Panc1 (cell line): ENCODE data around the gene GJB1. TPM values are rescaled to one million over a fixed set of nuclear protein-coding genes. Genes with fewer than 3 reads are reported as not detected.

ENCODE experiments used
- ATAC-seq: fragments of 200-7000 bp; cut with Tn5 transposase; 2 replicates; pipeline ENCODE4 v1.9.1; 2020; ENCODE audit warnings: mild to moderate bottlenecking, moderate library complexity
- BruUV-seq: library from RNA; stranded (reverse); fragments of 400-500 nt; replicated peaks from 2 replicates; lab custom pipeline; 2021; lab: Mats Ljungman, UMichigan
- CTCF ChIA-PET: fragments of 300-600 bp; sonication (Branson Sonifier 250); formaldehyde crosslinking; loops from one replicate; lab custom pipeline; 2022; ENCODE audit warnings: antibody characterized with exemption; lab: Charles Lee
- POLR2A ChIA-PET: fragments of 300-600 bp; sonication (Branson Sonifier 250); formaldehyde crosslinking; loops from one replicate; lab custom pipeline; 2022; ENCODE audit warnings: antibody characterized with exemption; lab: Charles Lee
- DNase-seq: peaks from one replicate; pipeline ENCODE4 v3.0.0-alpha.2; 2010; ENCODE audit warnings: low read depth, low spot score
- H3K27ac ChIP-seq: 2 replicates; pipeline ENCODE4 v1.5.1; 2011; ENCODE audit warnings: mild to moderate bottlenecking, low read length, inconsistent platforms
- H3K27me3 ChIP-seq: fragments of 200-500 bp; sonication (Bioruptor generic); 2 replicates; pipeline ENCODE4 v1.6.0; 2014; ENCODE audit warnings: low read length, inconsistent platforms; ENCODE audit not compliant: control insufficient read depth, insufficient read depth
- H3K36me3 ChIP-seq: fragments of 200-500 bp; sonication (Bioruptor generic); 2 replicates; pipeline ENCODE4 v1.5.1; 2014; ENCODE audit warnings: inconsistent platforms, mild to moderate bottlenecking, low read length, moderate library complexity; ENCODE audit not compliant: control insufficient read depth, insufficient read depth
- H3K4me1 ChIP-seq: 2 replicates; pipeline ENCODE4 v1.5.1; 2011; ENCODE audit warnings: inconsistent platforms, mild to moderate bottlenecking, low read length, moderate library complexity; ENCODE audit not compliant: control insufficient read depth, insufficient read depth
- H3K4me3 ChIP-seq, 2 experiments: 2 replicates each; pipeline ENCODE4 v1.5.1; 2011 to 2012; ENCODE audit warnings: low read depth in 2 of 2, low read length in 2 of 2, mild to moderate bottlenecking in 2 of 2, inconsistent platforms in 1 of 2, moderate library complexity in 1 of 2
- H3K9me3 ChIP-seq: fragments of 200-500 bp; sonication (Bioruptor generic); 2 replicates; pipeline ENCODE4 v1.5.1; 2014; ENCODE audit warnings: low read depth, mild to moderate bottlenecking, inconsistent platforms, low read length, moderate library complexity; ENCODE audit not compliant: control insufficient read depth, insufficient read depth
- POLR2AphosphoS5 ChIP-seq: IDR thresholded peaks from 2 replicates; pipeline ENCODE4 v1.6.1; 2012; ENCODE audit warnings: mild to moderate bottlenecking, low read depth, low read length, moderate library complexity
- SIN3A ChIP-seq: IDR thresholded peaks from 2 replicates; pipeline ENCODE4 v1.6.1; 2012; ENCODE audit warnings: low read depth, mild to moderate bottlenecking, low read length, moderate library complexity, borderline replicate concordance; ENCODE audit not compliant: insufficient read depth
- TCF7L2 ChIP-seq: IDR thresholded peaks from 2 replicates; pipeline ENCODE4 v1.6.1; 2011; ENCODE audit warnings: mild to moderate bottlenecking, low read depth, low read length, inconsistent platforms
- in situ Hi-C: cut with HindIII; loops from 2 replicates; pipeline ENCODE4 v1.10.0; 2016; ENCODE audit warnings: low sequenced_read_pairs, low pct_unique_long_range_greater_than_20kb
- intact Hi-C: fragments of 100-400 bp; cut with micrococcal nuclease; formaldehyde crosslinking; loops from one replicate; pipeline ENCODE4 v1.10.0; 2022; ENCODE audit not compliant: unreplicated experiment
- total RNA-seq: library from RNA; stranded (reverse); gene quantifications from one replicate; pipeline ENCODE4 v1.2.1, GENCODE V29; 2021; ENCODE audit not compliant: unreplicated experiment
- TF ChIP-seq, protein P1 (sequence below), 2 experiments: IDR thresholded peaks; 2 replicates each; pipeline ENCODE4 v1.6.1; 2011 to 2012; ENCODE audit warnings: low read depth in 2 of 2, control low read depth in 1 of 2, low read length in 1 of 2, mild to moderate bottlenecking in 1 of 2, moderate library complexity in 1 of 2; ENCODE audit not compliant: insufficient read depth in 1 of 2
- TF ChIP-seq, protein P2 (sequence below): fragments of 450-650 bp; IDR thresholded peaks from 2 replicates; pipeline ENCODE4 v1.5.1; 2017; ENCODE audit warnings: mild to moderate bottlenecking

GJB1 gene
- total RNA-seq, 1 experiment from 2014 or later, result 0.28 TPM

DNA sequence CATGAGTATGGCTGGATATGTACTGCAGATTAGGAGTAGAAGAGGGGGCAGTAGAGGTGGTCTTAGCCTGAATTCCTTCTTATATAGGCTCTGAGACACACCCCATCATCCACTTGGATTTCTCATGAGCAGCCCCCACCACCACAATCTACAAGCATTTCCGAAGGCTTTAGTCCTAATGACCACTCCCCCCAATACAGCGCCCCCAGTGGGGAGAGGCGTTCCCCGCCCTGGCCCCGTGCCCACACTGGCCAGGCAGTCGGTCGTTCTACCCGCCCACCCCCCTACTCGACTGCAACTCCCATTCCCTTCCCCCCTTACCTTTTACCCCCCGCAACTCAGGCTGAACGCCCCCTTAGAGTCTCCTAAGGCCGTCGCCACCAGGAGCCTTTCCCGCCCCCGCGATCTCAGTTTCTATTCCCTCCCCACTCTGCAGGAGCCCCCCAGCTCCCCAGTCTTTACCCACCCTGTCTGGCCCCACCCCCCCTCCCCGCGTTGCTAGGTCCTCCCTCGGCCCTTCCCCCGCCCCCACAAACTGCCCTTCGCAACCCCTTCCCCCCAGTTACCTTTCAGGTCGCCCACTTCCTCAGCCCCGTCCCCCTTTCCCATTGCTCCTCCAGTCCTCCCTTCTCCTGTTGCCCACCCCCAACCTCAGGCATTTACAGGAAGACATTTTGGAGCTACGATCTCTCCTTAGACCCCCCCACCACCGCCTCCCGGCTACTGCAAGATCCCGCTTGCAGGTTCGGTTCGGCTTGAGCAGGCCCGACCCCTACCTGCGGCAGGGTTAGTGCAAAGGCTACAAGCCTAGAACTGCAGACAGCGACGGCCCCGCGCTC, 30.4 kb downstream of the GJB1 start:
- Histone ChIP-seq H3K4me1 (peaks cover 20% of the 10 kb centered on the region), H3K27me3 (no peaks in the 10 kb centered on the region), H3K36me3 (no peaks in the 10 kb centered on the region), H3K9me3 (no peaks in the 10 kb centered on the region), H3K27ac (peak overlapping the region; percentile 82), H3K4me3 (peak overlapping the region; percentile 79 to 84)
- CTCF ChIA-PET, result interaction anchor here (0.8 kb wide), 1 partner anchor 109 kb away, joined by 8 read pairs; the partner anchor contains the start of gene NLGN3
- intact Hi-C loops, result no loop called here
- BruUV-seq, result no TSS peak
- DNase-seq, result no peak
- no peak; the same call in 1 of the 2 replicates for ATAC-seq
- in situ Hi-C loops, result no loop called here
- TF ChIP-seq POLR2AphosphoS5, result no peak
- TF ChIP-seq, protein P1, sequence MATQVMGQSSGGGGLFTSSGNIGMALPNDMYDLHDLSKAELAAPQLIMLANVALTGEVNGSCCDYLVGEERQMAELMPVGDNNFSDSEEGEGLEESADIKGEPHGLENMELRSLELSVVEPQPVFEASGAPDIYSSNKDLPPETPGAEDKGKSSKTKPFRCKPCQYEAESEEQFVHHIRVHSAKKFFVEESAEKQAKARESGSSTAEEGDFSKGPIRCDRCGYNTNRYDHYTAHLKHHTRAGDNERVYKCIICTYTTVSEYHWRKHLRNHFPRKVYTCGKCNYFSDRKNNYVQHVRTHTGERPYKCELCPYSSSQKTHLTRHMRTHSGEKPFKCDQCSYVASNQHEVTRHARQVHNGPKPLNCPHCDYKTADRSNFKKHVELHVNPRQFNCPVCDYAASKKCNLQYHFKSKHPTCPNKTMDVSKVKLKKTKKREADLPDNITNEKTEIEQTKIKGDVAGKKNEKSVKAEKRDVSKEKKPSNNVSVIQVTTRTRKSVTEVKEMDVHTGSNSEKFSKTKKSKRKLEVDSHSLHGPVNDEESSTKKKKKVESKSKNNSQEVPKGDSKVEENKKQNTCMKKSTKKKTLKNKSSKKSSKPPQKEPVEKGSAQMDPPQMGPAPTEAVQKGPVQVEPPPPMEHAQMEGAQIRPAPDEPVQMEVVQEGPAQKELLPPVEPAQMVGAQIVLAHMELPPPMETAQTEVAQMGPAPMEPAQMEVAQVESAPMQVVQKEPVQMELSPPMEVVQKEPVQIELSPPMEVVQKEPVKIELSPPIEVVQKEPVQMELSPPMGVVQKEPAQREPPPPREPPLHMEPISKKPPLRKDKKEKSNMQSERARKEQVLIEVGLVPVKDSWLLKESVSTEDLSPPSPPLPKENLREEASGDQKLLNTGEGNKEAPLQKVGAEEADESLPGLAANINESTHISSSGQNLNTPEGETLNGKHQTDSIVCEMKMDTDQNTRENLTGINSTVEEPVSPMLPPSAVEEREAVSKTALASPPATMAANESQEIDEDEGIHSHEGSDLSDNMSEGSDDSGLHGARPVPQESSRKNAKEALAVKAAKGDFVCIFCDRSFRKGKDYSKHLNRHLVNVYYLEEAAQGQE (IDR thresholded peaks at IDR 0.05; ENCODE audit: insufficient read depth in 1 of 2, low read depth in 2 of 2, low read length in 1 of 2), result no peak
- no peak for TF ChIP-seq TCF7L2
- no peak for TF ChIP-seq SIN3A
- TF ChIP-seq, protein P2, sequence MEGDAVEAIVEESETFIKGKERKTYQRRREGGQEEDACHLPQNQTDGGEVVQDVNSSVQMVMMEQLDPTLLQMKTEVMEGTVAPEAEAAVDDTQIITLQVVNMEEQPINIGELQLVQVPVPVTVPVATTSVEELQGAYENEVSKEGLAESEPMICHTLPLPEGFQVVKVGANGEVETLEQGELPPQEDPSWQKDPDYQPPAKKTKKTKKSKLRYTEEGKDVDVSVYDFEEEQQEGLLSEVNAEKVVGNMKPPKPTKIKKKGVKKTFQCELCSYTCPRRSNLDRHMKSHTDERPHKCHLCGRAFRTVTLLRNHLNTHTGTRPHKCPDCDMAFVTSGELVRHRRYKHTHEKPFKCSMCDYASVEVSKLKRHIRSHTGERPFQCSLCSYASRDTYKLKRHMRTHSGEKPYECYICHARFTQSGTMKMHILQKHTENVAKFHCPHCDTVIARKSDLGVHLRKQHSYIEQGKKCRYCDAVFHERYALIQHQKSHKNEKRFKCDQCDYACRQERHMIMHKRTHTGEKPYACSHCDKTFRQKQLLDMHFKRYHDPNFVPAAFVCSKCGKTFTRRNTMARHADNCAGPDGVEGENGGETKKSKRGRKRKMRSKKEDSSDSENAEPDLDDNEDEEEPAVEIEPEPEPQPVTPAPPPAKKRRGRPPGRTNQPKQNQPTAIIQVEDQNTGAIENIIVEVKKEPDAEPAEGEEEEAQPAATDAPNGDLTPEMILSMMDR, result no peak; the same call in 1 of the 2 replicates
- POLR2A ChIA-PET, result no interaction called here

DNA sequence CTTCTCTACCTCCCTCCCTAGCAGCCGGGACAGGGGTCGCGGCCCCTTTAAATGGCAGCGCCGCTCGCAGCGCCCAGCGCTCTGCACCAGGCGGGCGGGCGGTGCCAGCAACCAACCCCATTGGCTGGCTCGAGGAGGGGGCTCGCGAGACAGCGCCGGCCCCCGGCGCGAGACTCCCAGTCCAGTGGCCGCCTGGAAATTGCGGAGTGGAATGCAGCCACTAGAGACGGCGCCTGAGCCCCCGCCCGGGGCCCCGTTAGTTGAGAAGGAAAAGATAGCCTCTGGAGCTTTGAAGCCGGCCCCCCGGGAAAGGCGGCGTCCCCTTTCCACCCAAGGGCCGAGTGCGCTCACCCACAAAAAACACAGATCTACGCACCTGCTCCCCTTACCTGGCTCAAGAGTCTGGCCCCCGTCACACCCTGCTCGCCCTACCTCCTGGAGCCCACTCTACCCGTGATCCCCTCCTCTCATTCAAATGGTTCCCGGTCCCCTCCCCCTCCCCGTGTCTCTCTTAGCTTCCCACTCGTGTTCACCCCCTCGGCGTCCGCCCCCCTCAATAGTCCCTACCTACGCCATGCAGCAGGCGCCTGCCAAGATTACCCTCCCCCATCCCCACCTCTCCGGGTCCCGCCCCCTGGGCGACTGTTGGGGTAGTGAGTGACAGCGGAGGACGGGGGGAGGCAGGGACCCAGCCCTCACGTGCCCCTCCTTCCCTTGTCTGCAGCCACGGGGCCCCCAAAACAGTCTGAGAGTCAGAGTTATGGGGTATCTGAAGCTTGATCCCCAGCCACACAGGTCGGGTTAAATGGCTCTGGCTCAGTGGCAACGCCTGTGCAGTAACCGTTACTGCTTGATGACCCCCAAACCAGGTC, 31.3 kb downstream of the GJB1 start, which contains the start of gene ZMYM3:
TSS of gene ZMYM3 (minus strand) at position 49 of the 872 bp plus-strand sequence. CDS start 885 bp downstream, outside the sequence.
- H3K4me3 ChIP-seq, result peak within 1 kb of the TSS; percentile 79 to 84
- H3K27me3 ChIP-seq, result no peaks in the 10 kb centered on the region
- H3K9me3 ChIP-seq, result no peaks in the 10 kb centered on the region
- no TSS peak for BruUV-seq
- TF ChIP-seq, protein P1 (IDR thresholded peaks at IDR 0.05; ENCODE audit: insufficient read depth in 1 of 2, low read depth in 2 of 2, low read length in 1 of 2), result no peak
- TF ChIP-seq, protein P2, result no peak
- 0 out of 2 replicates have a peak, but pooled peaks have one; percentile 34 for TF ChIP-seq TCF7L2
- TF ChIP-seq SIN3A, result no peak
- no peak; the same call in 1 of the 2 replicates for TF ChIP-seq POLR2AphosphoS5
- ATAC-seq (peak; percentile 94), DNase-seq (no peak)
- intact Hi-C loops (no loop called here), in situ Hi-C loops (no loop called here)
- H3K27ac ChIP-seq, result peak within 1 kb of the TSS; percentile 82
- H3K36me3 ChIP-seq, result no peaks in the 10 kb centered on the region
- CTCF ChIA-PET, result interaction anchor here (0.6 to 0.8 kb wide), 2 partner anchors 110 to 112 kb away, joined by 3 to 8 read pairs; partner anchors contain the start of genes NLGN3 and TAF1
- peaks cover 20% of the 10 kb centered on the region for H3K4me1 ChIP-seq
- POLR2A ChIA-PET, result no interaction called here
